Neural cell (in vitro differentiated cells): ENCODE measurements around the gene GNAS. TPM values are rescaled to one million over a fixed set of nuclear protein-coding genes. Genes with fewer than 3 reads are reported as not detected.
"Not testable (repeated sequence)": the region's sequence is repeated elsewhere in the genome, so short reads cannot be mapped to it uniquely, and the experiment has no call there.

Experiments used
- H2AFZ ChIP-seq: fragments of 200-600, 300-800 bp; sonication (generic), shearing (Covaris generic); 2 replicates; pipeline ENCODE4 v1.6.0; 2014; ENCODE audit warnings: low read depth, mild to moderate bottlenecking, antibody characterized with exemption, low read length, moderate library complexity
- H3F3A ChIP-seq: fragments of 200-600 bp; shearing (Covaris generic); 2 replicates; pipeline ENCODE4 v1.6.1; 2016; ENCODE audit warnings: mild to moderate bottlenecking, moderate library complexity, mixed read lengths, antibody characterized with exemption, low read length; ENCODE audit not compliant: insufficient read depth, poor library complexity, severe bottlenecking
- H3K27ac ChIP-seq: fragments of 200-600, 300-800 bp; sonication (generic), shearing (Covaris generic); 2 replicates; pipeline ENCODE4 v1.5.1; 2014; ENCODE audit warnings: mild to moderate bottlenecking, low read length, moderate library complexity
- H3K27me3 ChIP-seq: fragments of 300-800, 200-600 bp; sonication (generic), shearing (Covaris generic); 2 replicates; pipeline ENCODE4 v1.6.0; 2014; ENCODE audit warnings: mild to moderate bottlenecking, low read depth, low read length, moderate library complexity; ENCODE audit not compliant: insufficient read depth
- H3K36me3 ChIP-seq: fragments of 300-800, 200-600 bp; sonication (generic), shearing (Covaris generic); 2 replicates; pipeline ENCODE4 v1.5.1; 2014; ENCODE audit warnings: mild to moderate bottlenecking, antibody characterized with exemption, low read length, moderate library complexity; ENCODE audit not compliant: insufficient read depth
- H3K4me2 ChIP-seq: fragments of 300-800, 200-600 bp; sonication (generic), shearing (Covaris generic); 2 replicates; pipeline ENCODE4 v1.6.0; 2014; ENCODE audit warnings: mild to moderate bottlenecking, low read length
- H3K4me3 ChIP-seq: fragments of 300-800, 200-600 bp; sonication (generic), shearing (Covaris generic); 2 replicates; pipeline ENCODE4 v1.5.1; 2014; ENCODE audit warnings: mild to moderate bottlenecking, low read length, moderate library complexity
- H3K79me2 ChIP-seq: fragments of 200-600 bp; shearing (Covaris generic); replicated peaks from 2 replicates; pipeline ENCODE4 v1.6.0; 2014; ENCODE audit warnings: mild to moderate bottlenecking, low read length, moderate library complexity; ENCODE audit not compliant: insufficient read depth
- H3K9ac ChIP-seq: fragments of 300-800, 200-600 bp; sonication (generic), shearing (Covaris generic); 2 replicates; pipeline ENCODE4 v1.6.1; 2016; ENCODE audit warnings: mild to moderate bottlenecking, low read length, mixed read lengths
- H3K9me2 ChIP-seq: fragments of 200-600 bp; shearing (Covaris generic); 2 replicates; pipeline ENCODE4 v1.6.1; 2016; ENCODE audit warnings: mild to moderate bottlenecking, low read length, mixed read lengths; ENCODE audit not compliant: insufficient read depth
- H3K9me3 ChIP-seq: fragments of 200-600, 300-800 bp; sonication (generic), shearing (Covaris generic); 2 replicates; pipeline ENCODE4 v1.6.1; 2016; ENCODE audit warnings: mild to moderate bottlenecking, mixed run types, low read length, moderate library complexity, mixed read lengths
- H4K20me1 ChIP-seq: fragments of 200-600 bp; shearing (Covaris generic); 2 replicates; pipeline ENCODE4 v1.6.1; 2016; ENCODE audit warnings: mild to moderate bottlenecking, mixed run types; ENCODE audit not compliant: insufficient read depth
- CTCF ChIP-seq: fragments of 450-650 bp; IDR thresholded peaks from 2 replicates; pipeline ENCODE4 v1.5.1; 2014; ENCODE audit warnings: antibody characterized with exemption, mild to moderate bottlenecking, moderate library complexity; ENCODE audit not compliant: poor library complexity, severe bottlenecking
- EP300 ChIP-seq: fragments of 450-650 bp; conservative IDR thresholded peaks from 2 replicates; pipeline ENCODE4 v1.6.1; 2014; ENCODE audit warnings: antibody characterized with exemption, mild to moderate bottlenecking, moderate library complexity; ENCODE audit not compliant: poor library complexity, severe bottlenecking
- EZH2 ChIP-seq: fragments of 200-600, 300-800 bp; shearing (Covaris generic), sonication (generic); IDR thresholded peaks from 2 replicates; pipeline ENCODE4 v1.6.1; 2014; ENCODE audit warnings: antibody characterized with exemption, low read length, borderline replicate concordance, mild to moderate bottlenecking; ENCODE audit not compliant: insufficient read depth, poor library complexity, severe bottlenecking
- MXI1 ChIP-seq: fragments of 450-650 bp; conservative IDR thresholded peaks from 2 replicates; pipeline ENCODE4 v1.6.1; 2014; ENCODE audit warnings: antibody characterized with exemption, mild to moderate bottlenecking; ENCODE audit not compliant: poor library complexity, severe bottlenecking
- POLR2AphosphoS5 ChIP-seq: IDR thresholded peaks from 2 replicates; pipeline ENCODE4 v1.6.1; 2012
- RAD21 ChIP-seq: fragments of 450-650 bp; conservative IDR thresholded peaks from 2 replicates; pipeline ENCODE4 v1.6.1; 2014; ENCODE audit warnings: antibody characterized with exemption, mild to moderate bottlenecking, moderate library complexity
- REST ChIP-seq: IDR thresholded peaks from 2 replicates; pipeline ENCODE4 v1.6.1; 2012; ENCODE audit warnings: borderline replicate concordance
- SMC3 ChIP-seq: fragments of 450-650 bp; conservative IDR thresholded peaks from 2 replicates; pipeline ENCODE4 v1.6.1; 2014; ENCODE audit warnings: antibody characterized with exemption, mild to moderate bottlenecking, moderate library complexity; ENCODE audit not compliant: poor library complexity
- TAF1 ChIP-seq: IDR thresholded peaks from 2 replicates; pipeline ENCODE4 v1.6.1; 2012; ENCODE audit warnings: low read depth
- polyA plus RNA-seq: library from polyadenylated mRNA; depleted of rRNA; stranded (reverse); fragments of >200 nt; gene quantifications from 2 replicates; pipeline ENCODE4 v1.2.3, GENCODE V29; 2014

GNAS gene
- polyA plus RNA-seq, 1 donor from 2014 or later, result 958 TPM

- no peaks in the 10 kb centered on the region for H3F3A ChIP-seq
- no peaks in the 10 kb centered on the region for H3K9me3 ChIP-seq
- H3K9me2 ChIP-seq, result no peaks in the 10 kb centered on the region
- H3K4me3 ChIP-seq, result no peak overlapping the region
- H3K27ac ChIP-seq, result no peak overlapping the region
- H3K36me3 ChIP-seq, result no peaks in the 10 kb centered on the region
- H3K4me2 ChIP-seq, result no peak overlapping the region
- no peak for TF ChIP-seq EZH2
- no peak for TF ChIP-seq REST
- TF ChIP-seq CTCF, result no peak
- TF ChIP-seq RAD21, result no peak
- no peak for TF ChIP-seq EP300
- TF ChIP-seq SMC3, result no peak
- no peak for TF ChIP-seq MXI1
- no peak for TF ChIP-seq POLR2AphosphoS5
- TF ChIP-seq TAF1, result no peak
- no peaks in the 10 kb centered on the region for H4K20me1 ChIP-seq
- H2AFZ ChIP-seq, result no peak overlapping the region
- no peak overlapping the region for H3K9ac ChIP-seq
- no peaks in the 10 kb centered on the region for H3K27me3 ChIP-seq
- H3K79me2 ChIP-seq, result no peaks in the 10 kb centered on the region
These were observed 33.8 kb upstream of the GNAS start for GRCh38 chr20:58818586-58819285.

GRCh38 chr20:58819921-58820320, 32.6 kb upstream of the GNAS start:
- no peaks in the 10 kb centered on the region for H3K9me2 ChIP-seq
- H3K9ac ChIP-seq, result no peak overlapping the region
- no peak overlapping the region for H3K4me2 ChIP-seq
- no peaks in the 10 kb centered on the region for H3K9me3 ChIP-seq
- H3K36me3 ChIP-seq, result no peaks in the 10 kb centered on the region
- H4K20me1 ChIP-seq, result no peaks in the 10 kb centered on the region
- no peak overlapping the region for H3K4me3 ChIP-seq
- no peaks in the 10 kb centered on the region for H3K27me3 ChIP-seq
- H2AFZ ChIP-seq, result no peak overlapping the region
- no peaks in the 10 kb centered on the region for H3K79me2 ChIP-seq
- no peaks in the 10 kb centered on the region for H3F3A ChIP-seq
- TF ChIP-seq CTCF (no peak), MXI1 (no peak), RAD21 (no peak), POLR2AphosphoS5 (no peak), SMC3 (no peak), TAF1 (no peak), EZH2 (no peak), EP300 (no peak), REST (no peak)
- no peak overlapping the region for H3K27ac ChIP-seq

GRCh38 chr20:58820515-58820914, 32.0 kb upstream of the GNAS start:
- not testable (repeated sequence) for H3K79me2 ChIP-seq, H3F3A ChIP-seq, H3K4me3 ChIP-seq, H3K9me3 ChIP-seq, H4K20me1 ChIP-seq, H2AFZ ChIP-seq, H3K9me2 ChIP-seq, H3K9ac ChIP-seq, H3K36me3 ChIP-seq, H3K4me2 ChIP-seq, H3K27ac ChIP-seq, H3K27me3 ChIP-seq
